CD4-positive, alpha-beta T cell (primary cell): ENCODE results near the gene SLC35C1. TPM values are rescaled to one million over a fixed set of nuclear protein-coding genes. Genes with fewer than 3 reads are reported as not detected.

Experiments
- ATAC-seq: fragments of 200-7000 bp; cut with Tn5 transposase; one replicate; pipeline ENCODE4 v1.10.0; 2022; ENCODE audit warnings: mild to moderate bottlenecking; ENCODE audit not compliant: poor library complexity
- CTCF ChIA-PET: fragments of 350-600 bp; sonication (Branson Sonifier 250); formaldehyde crosslinking; loops from one replicate; lab custom pipeline; 2021; ENCODE audit warnings: antibody characterized with exemption, inconsistent platforms; lab: Charles Lee
- POLR2A ChIA-PET: fragments of 350-600 bp; sonication (Branson Sonifier 250); formaldehyde crosslinking; loops from one replicate; lab custom pipeline; 2021; ENCODE audit warnings: antibody characterized with exemption, inconsistent platforms; lab: Charles Lee
- DNase-seq, 14 experiments: peaks; one replicate each; pipeline ENCODE4 v3.0.0-alpha.2; 2013 to 2020; ENCODE audit warnings: mixed read lengths in 2 of 14
- H3K27ac ChIP-seq, 2 donors: one replicate each; pipeline versions ENCODE4 v1.5.1 to v1.7.0; 2013; ENCODE audit warnings: low read length in 2 of 2, low read depth in 1 of 2, mild to moderate bottlenecking in 1 of 2
- H3K27me3 ChIP-seq, 2 experiments: 1 replicate in 1 of 2; 2 replicates in 1 of 2; pipeline versions ENCODE4 v1.6.1 to v1.7.0; 2013; ENCODE audit warnings: low read length in 2 of 2, control low read depth in 1 of 2, mild to moderate bottlenecking in 1 of 2, moderate library complexity in 1 of 2; ENCODE audit not compliant: insufficient read depth in 2 of 2, control insufficient read depth in 1 of 2
- H3K36me3 ChIP-seq: one replicate; pipeline ENCODE4 v1.6.1; 2013; ENCODE audit warnings: low read length, control low read depth; ENCODE audit not compliant: insufficient read depth
- H3K4me1 ChIP-seq: one replicate; pipeline ENCODE4 v1.6.1; 2013; ENCODE audit warnings: low read length, control low read depth; ENCODE audit not compliant: insufficient read depth
- H3K4me3 ChIP-seq: one replicate; pipeline ENCODE4 v1.5.1; 2013; ENCODE audit warnings: mild to moderate bottlenecking, low read length, moderate library complexity
- H3K9me3 ChIP-seq, 2 experiments: 1 replicate in 1 of 2; 2 replicates in 1 of 2; pipeline versions ENCODE4 v1.6.1 to v1.7.0; 2013; ENCODE audit warnings: low read length in 2 of 2, mild to moderate bottlenecking in 2 of 2, control low read depth in 1 of 2, moderate library complexity in 1 of 2; ENCODE audit not compliant: control insufficient read depth in 1 of 2, insufficient read depth in 1 of 2
- H3K27ac Mint-ChIP-seq: one replicate; pipeline ENCODE4 v1.8.0; 2020; ENCODE audit warnings: mixed read lengths
- H3K27me3 Mint-ChIP-seq: one replicate; pipeline ENCODE4 v1.8.0; 2021; ENCODE audit warnings: mixed read lengths
- H3K36me3 Mint-ChIP-seq: one replicate; pipeline ENCODE4 v1.8.0; 2021; ENCODE audit warnings: low read depth, mixed read lengths
- H3K4me1 Mint-ChIP-seq: one replicate; pipeline ENCODE4 v1.8.0; 2021; ENCODE audit warnings: low read depth, mixed read lengths
- H3K4me3 Mint-ChIP-seq: one replicate; pipeline ENCODE4 v1.8.0; 2020; ENCODE audit warnings: mild to moderate bottlenecking, mixed read lengths
- H3K9me3 Mint-ChIP-seq: one replicate; pipeline ENCODE4 v1.8.0; 2020; ENCODE audit warnings: mixed read lengths
- intact Hi-C, 2 experiments: fragments of 100-400 bp; cut with DNase I in 1 of 2; cut with micrococcal nuclease in 1 of 2; formaldehyde crosslinking; loops; one replicate each; pipeline versions ENCODE4 v1.15.1 to v1.9.0; 2023 to 2025; cut with DNase I, micrococcal nuclease
- total RNA-seq, 174 experiments: library from RNA in 2 of 174; stranded (reverse) in 2 of 174; gene quantifications; one replicate each; pipeline ENCODE4 v1.2.3 and lab custom pipeline; 2021 to 2026
- TF ChIP-seq, protein P1 (sequence below): fragments of 200-600 bp; IDR thresholded peaks from one replicate; pipeline ENCODE4 v1.8.0; 2022; ENCODE audit warnings: antibody characterized with exemption, mild to moderate bottlenecking

Gene SLC35C1
- total RNA-seq, 2 experiments from 2014 or later, result 4.4 to 4.9 TPM

DNA sequence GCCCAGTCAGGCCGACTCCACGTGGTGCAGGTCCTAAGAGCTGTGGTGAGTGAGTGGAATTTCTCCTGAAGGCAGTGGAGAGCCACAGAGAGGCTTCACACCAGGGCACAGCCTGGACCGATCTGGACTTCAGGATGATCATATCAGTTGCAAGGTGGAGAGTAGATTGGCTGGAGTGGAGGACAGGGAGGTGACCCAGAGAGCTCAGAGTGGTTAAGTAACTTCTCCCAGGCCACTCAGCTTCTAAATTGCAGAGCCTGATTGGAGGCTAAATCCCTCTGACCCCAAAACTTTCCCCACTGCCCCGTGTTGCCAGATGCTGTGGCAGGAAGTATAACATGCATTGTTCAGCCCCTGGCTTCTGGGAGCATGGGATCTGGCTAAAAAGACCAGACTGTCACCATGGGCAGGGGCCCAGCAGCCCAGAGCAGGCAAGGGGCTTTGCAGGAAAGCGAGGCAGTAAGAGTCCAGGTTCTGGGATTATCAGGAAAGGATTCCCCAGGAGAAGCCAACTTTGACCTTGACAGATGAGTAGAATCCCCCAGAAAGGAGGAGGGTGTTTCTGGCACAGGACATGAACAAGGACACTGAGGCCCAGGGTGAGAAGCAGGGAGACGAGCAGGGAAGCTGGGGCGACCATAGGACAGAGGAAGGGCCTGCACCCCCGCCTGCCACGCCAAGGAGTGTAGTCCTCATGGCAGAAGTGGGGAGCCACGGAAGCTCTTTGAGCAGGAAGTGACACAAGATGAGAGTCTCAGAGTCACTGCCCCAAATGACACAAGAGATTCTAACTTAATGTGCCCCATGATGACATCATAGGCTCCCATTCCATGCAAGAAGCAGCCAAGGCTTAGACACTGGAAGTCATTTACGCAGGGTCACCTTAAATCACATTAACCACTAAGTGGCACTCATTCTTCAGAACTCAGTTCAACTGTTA is 4.8 kb downstream of the SLC35C1 start:
- Mint-ChIP-seq H3K27ac (peak overlapping the region; percentile 73), H3K4me1 (peaks cover 48% of the 10 kb centered on the region), H3K4me3 (no peak overlapping the region), H3K9me3 (no peaks in the 10 kb centered on the region), H3K27me3 (no peaks in the 10 kb centered on the region), H3K36me3 (peaks cover 53% of the 10 kb centered on the region)
- TF ChIP-seq, protein P1, sequence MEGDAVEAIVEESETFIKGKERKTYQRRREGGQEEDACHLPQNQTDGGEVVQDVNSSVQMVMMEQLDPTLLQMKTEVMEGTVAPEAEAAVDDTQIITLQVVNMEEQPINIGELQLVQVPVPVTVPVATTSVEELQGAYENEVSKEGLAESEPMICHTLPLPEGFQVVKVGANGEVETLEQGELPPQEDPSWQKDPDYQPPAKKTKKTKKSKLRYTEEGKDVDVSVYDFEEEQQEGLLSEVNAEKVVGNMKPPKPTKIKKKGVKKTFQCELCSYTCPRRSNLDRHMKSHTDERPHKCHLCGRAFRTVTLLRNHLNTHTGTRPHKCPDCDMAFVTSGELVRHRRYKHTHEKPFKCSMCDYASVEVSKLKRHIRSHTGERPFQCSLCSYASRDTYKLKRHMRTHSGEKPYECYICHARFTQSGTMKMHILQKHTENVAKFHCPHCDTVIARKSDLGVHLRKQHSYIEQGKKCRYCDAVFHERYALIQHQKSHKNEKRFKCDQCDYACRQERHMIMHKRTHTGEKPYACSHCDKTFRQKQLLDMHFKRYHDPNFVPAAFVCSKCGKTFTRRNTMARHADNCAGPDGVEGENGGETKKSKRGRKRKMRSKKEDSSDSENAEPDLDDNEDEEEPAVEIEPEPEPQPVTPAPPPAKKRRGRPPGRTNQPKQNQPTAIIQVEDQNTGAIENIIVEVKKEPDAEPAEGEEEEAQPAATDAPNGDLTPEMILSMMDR, result no peak
- peaks cover 43% of the 10 kb centered on the region for H3K36me3 ChIP-seq
- H3K27me3 ChIP-seq, result no peaks in the 10 kb centered on the region
- ChIA-PET CTCF (no interaction called here), POLR2A (no interaction called here)
- H3K4me1 ChIP-seq, result peaks cover 46% of the 10 kb centered on the region
- intact Hi-C loops, result no loop called here
- no peak for DNase-seq
- no peak overlapping the region for H3K4me3 ChIP-seq
- H3K27ac ChIP-seq, result no peak overlapping the region
- no peak for ATAC-seq
- H3K9me3 ChIP-seq, result no peaks in the 10 kb centered on the region

DNA sequence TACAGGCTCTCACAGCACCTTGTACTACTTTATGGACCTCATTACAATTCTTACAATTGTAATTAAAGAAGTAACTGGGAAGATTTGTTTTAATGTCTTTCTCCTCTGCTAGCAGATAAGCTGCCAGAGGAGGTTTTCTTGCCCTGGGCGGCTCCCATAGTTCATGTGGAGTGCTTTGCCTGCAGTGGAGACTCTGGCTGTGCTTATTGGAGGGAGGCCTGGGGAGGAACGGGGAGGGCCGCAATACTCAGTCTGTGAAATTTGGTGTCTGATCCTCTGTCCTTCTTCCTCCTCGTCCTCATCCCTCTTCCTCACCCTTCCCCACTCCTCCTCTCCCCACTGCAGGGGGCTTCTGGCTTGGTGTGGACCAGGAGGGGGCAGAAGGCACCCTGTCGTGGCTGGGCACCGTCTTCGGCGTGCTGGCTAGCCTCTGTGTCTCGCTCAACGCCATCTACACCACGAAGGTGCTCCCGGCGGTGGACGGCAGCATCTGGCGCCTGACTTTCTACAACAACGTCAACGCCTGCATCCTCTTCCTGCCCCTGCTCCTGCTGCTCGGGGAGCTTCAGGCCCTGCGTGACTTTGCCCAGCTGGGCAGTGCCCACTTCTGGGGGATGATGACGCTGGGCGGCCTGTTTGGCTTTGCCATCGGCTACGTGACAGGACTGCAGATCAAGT is 5.6 kb downstream of the SLC35C1 start:
- no peaks in the 10 kb centered on the region for H3K27me3 Mint-ChIP-seq
- CTCF ChIA-PET, result no interaction called here
- Histone ChIP-seq H3K27ac (no peak overlapping the region), H3K4me3 (no peak overlapping the region), H3K27me3 (no peaks in the 10 kb centered on the region), H3K9me3 (no peaks in the 10 kb centered on the region), H3K36me3 (peaks cover 43% of the 10 kb centered on the region), H3K4me1 (peaks cover 43% of the 10 kb centered on the region)
- peak overlapping the region; percentile 73 for H3K27ac Mint-ChIP-seq
- POLR2A ChIA-PET, result no interaction called here
- peak overlapping the region; percentile 42 for H3K4me3 Mint-ChIP-seq
- TF ChIP-seq, protein P1, result no peak
- peaks cover 45% of the 10 kb centered on the region for H3K4me1 Mint-ChIP-seq
- peaks cover 45% of the 10 kb centered on the region for H3K36me3 Mint-ChIP-seq
- intact Hi-C loops, result no loop called here
- ATAC-seq, result no peak
- no peaks in the 10 kb centered on the region for H3K9me3 Mint-ChIP-seq
- no peak for DNase-seq

DNA sequence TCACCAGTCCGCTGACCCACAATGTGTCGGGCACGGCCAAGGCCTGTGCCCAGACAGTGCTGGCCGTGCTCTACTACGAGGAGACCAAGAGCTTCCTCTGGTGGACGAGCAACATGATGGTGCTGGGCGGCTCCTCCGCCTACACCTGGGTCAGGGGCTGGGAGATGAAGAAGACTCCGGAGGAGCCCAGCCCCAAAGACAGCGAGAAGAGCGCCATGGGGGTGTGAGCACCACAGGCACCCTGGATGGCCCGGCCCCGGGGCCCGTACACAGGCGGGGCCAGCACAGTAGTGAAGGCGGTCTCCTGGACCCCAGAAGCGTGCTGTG is 6.1 kb downstream of the SLC35C1 start:
- no peaks in the 10 kb centered on the region for H3K9me3 ChIP-seq
- TF ChIP-seq, protein P1, result no peak
- intact Hi-C loops, result no loop called here
- DNase-seq (no peak), ATAC-seq (no peak)
- Mint-ChIP-seq H3K9me3 (no peaks in the 10 kb centered on the region), H3K27me3 (no peaks in the 10 kb centered on the region), H3K27ac (no peak overlapping the region), H3K4me3 (no peak overlapping the region), H3K36me3 (peaks cover 42% of the 10 kb centered on the region), H3K4me1 (peaks cover 42% of the 10 kb centered on the region)
- no peak overlapping the region for H3K4me3 ChIP-seq
- no peak overlapping the region for H3K27ac ChIP-seq
- CTCF ChIA-PET, result no interaction called here
- H3K36me3 ChIP-seq, result peaks cover 43% of the 10 kb centered on the region
- peaks cover 38% of the 10 kb centered on the region for H3K4me1 ChIP-seq
- POLR2A ChIA-PET, result no interaction called here
- no peaks in the 10 kb centered on the region for H3K27me3 ChIP-seq
